H1 (cell line): ENCODE results near the gene DDT.
"Not testable (repeated sequence)": the region's sequence is repeated elsewhere in the genome, so short reads cannot be mapped to it uniquely, and the experiment has no call there.

Source experiments
- TAF1 ChIP-seq: IDR thresholded peaks from 2 replicates; pipeline ENCODE4 v1.6.1; 2011; ENCODE audit warnings: mild to moderate bottlenecking, low read depth, low read length
- TF ChIP-seq, protein P1 (sequence below), 3 experiments: IDR thresholded peaks; 1 replicate in 2 of 3; 2 replicates in 1 of 3; pipeline versions ENCODE4 v1.5.1 to v1.6.1; 2011; ENCODE audit warnings: low read length in 3 of 3, mild to moderate bottlenecking in 3 of 3, inconsistent platforms in 2 of 3, low read depth in 1 of 3, moderate library complexity in 1 of 3; ENCODE audit not compliant: insufficient read depth in 1 of 3; ENCODE audit errors: control extremely low read depth in 1 of 3

- TF ChIP-seq, protein P1, sequence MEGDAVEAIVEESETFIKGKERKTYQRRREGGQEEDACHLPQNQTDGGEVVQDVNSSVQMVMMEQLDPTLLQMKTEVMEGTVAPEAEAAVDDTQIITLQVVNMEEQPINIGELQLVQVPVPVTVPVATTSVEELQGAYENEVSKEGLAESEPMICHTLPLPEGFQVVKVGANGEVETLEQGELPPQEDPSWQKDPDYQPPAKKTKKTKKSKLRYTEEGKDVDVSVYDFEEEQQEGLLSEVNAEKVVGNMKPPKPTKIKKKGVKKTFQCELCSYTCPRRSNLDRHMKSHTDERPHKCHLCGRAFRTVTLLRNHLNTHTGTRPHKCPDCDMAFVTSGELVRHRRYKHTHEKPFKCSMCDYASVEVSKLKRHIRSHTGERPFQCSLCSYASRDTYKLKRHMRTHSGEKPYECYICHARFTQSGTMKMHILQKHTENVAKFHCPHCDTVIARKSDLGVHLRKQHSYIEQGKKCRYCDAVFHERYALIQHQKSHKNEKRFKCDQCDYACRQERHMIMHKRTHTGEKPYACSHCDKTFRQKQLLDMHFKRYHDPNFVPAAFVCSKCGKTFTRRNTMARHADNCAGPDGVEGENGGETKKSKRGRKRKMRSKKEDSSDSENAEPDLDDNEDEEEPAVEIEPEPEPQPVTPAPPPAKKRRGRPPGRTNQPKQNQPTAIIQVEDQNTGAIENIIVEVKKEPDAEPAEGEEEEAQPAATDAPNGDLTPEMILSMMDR (IDR thresholded peaks at IDR 0.05; ENCODE audit: control extremely low read depth in 1 of 3, insufficient read depth in 1 of 3, low read depth in 1 of 3, low read length in 3 of 3): not testable (repeated sequence)
- TF ChIP-seq TAF1: not testable (repeated sequence)
Observed at GRCh38 chr22:23940166-23940565, 34.1 kb downstream of the DDT start.
